Neural cell (in vitro differentiated cells): Measurements from ENCODE around the gene TBCK. TPM values are rescaled to one million over a fixed set of nuclear protein-coding genes. Genes with fewer than 3 reads are reported as not detected.

Experiments
- H2AFZ ChIP-seq: fragments of 200-600, 300-800 bp; sonication (generic), shearing (Covaris generic); 2 replicates; pipeline ENCODE4 v1.6.0; 2014; ENCODE audit warnings: low read depth, mild to moderate bottlenecking, antibody characterized with exemption, low read length, moderate library complexity
- H3F3A ChIP-seq: fragments of 200-600 bp; shearing (Covaris generic); 2 replicates; pipeline ENCODE4 v1.6.1; 2016; ENCODE audit warnings: mild to moderate bottlenecking, moderate library complexity, mixed read lengths, antibody characterized with exemption, low read length; ENCODE audit not compliant: insufficient read depth, poor library complexity, severe bottlenecking
- H3K27ac ChIP-seq: fragments of 200-600, 300-800 bp; sonication (generic), shearing (Covaris generic); 2 replicates; pipeline ENCODE4 v1.5.1; 2014; ENCODE audit warnings: mild to moderate bottlenecking, low read length, moderate library complexity
- H3K27me3 ChIP-seq: fragments of 300-800, 200-600 bp; sonication (generic), shearing (Covaris generic); 2 replicates; pipeline ENCODE4 v1.6.0; 2014; ENCODE audit warnings: mild to moderate bottlenecking, low read depth, low read length, moderate library complexity; ENCODE audit not compliant: insufficient read depth
- H3K36me3 ChIP-seq: fragments of 300-800, 200-600 bp; sonication (generic), shearing (Covaris generic); 2 replicates; pipeline ENCODE4 v1.5.1; 2014; ENCODE audit warnings: mild to moderate bottlenecking, antibody characterized with exemption, low read length, moderate library complexity; ENCODE audit not compliant: insufficient read depth
- H3K4me2 ChIP-seq: fragments of 300-800, 200-600 bp; sonication (generic), shearing (Covaris generic); 2 replicates; pipeline ENCODE4 v1.6.0; 2014; ENCODE audit warnings: mild to moderate bottlenecking, low read length
- H3K4me3 ChIP-seq: fragments of 300-800, 200-600 bp; sonication (generic), shearing (Covaris generic); 2 replicates; pipeline ENCODE4 v1.5.1; 2014; ENCODE audit warnings: mild to moderate bottlenecking, low read length, moderate library complexity
- H3K79me2 ChIP-seq: fragments of 200-600 bp; shearing (Covaris generic); replicated peaks from 2 replicates; pipeline ENCODE4 v1.6.0; 2014; ENCODE audit warnings: mild to moderate bottlenecking, low read length, moderate library complexity; ENCODE audit not compliant: insufficient read depth
- H3K9ac ChIP-seq: fragments of 300-800, 200-600 bp; sonication (generic), shearing (Covaris generic); 2 replicates; pipeline ENCODE4 v1.6.1; 2016; ENCODE audit warnings: mild to moderate bottlenecking, low read length, mixed read lengths
- H3K9me2 ChIP-seq: fragments of 200-600 bp; shearing (Covaris generic); 2 replicates; pipeline ENCODE4 v1.6.1; 2016; ENCODE audit warnings: mild to moderate bottlenecking, low read length, mixed read lengths; ENCODE audit not compliant: insufficient read depth
- H3K9me3 ChIP-seq: fragments of 200-600, 300-800 bp; sonication (generic), shearing (Covaris generic); 2 replicates; pipeline ENCODE4 v1.6.1; 2016; ENCODE audit warnings: mild to moderate bottlenecking, mixed run types, low read length, moderate library complexity, mixed read lengths
- H4K20me1 ChIP-seq: fragments of 200-600 bp; shearing (Covaris generic); 2 replicates; pipeline ENCODE4 v1.6.1; 2016; ENCODE audit warnings: mild to moderate bottlenecking, mixed run types; ENCODE audit not compliant: insufficient read depth
- CTCF ChIP-seq: fragments of 450-650 bp; IDR thresholded peaks from 2 replicates; pipeline ENCODE4 v1.5.1; 2014; ENCODE audit warnings: antibody characterized with exemption, mild to moderate bottlenecking, moderate library complexity; ENCODE audit not compliant: poor library complexity, severe bottlenecking
- EP300 ChIP-seq: fragments of 450-650 bp; conservative IDR thresholded peaks from 2 replicates; pipeline ENCODE4 v1.6.1; 2014; ENCODE audit warnings: antibody characterized with exemption, mild to moderate bottlenecking, moderate library complexity; ENCODE audit not compliant: poor library complexity, severe bottlenecking
- EZH2 ChIP-seq: fragments of 200-600, 300-800 bp; shearing (Covaris generic), sonication (generic); IDR thresholded peaks from 2 replicates; pipeline ENCODE4 v1.6.1; 2014; ENCODE audit warnings: antibody characterized with exemption, low read length, borderline replicate concordance, mild to moderate bottlenecking; ENCODE audit not compliant: insufficient read depth, poor library complexity, severe bottlenecking
- MXI1 ChIP-seq: fragments of 450-650 bp; conservative IDR thresholded peaks from 2 replicates; pipeline ENCODE4 v1.6.1; 2014; ENCODE audit warnings: antibody characterized with exemption, mild to moderate bottlenecking; ENCODE audit not compliant: poor library complexity, severe bottlenecking
- POLR2AphosphoS5 ChIP-seq: IDR thresholded peaks from 2 replicates; pipeline ENCODE4 v1.6.1; 2012
- RAD21 ChIP-seq: fragments of 450-650 bp; conservative IDR thresholded peaks from 2 replicates; pipeline ENCODE4 v1.6.1; 2014; ENCODE audit warnings: antibody characterized with exemption, mild to moderate bottlenecking, moderate library complexity
- REST ChIP-seq: IDR thresholded peaks from 2 replicates; pipeline ENCODE4 v1.6.1; 2012; ENCODE audit warnings: borderline replicate concordance
- SMC3 ChIP-seq: fragments of 450-650 bp; conservative IDR thresholded peaks from 2 replicates; pipeline ENCODE4 v1.6.1; 2014; ENCODE audit warnings: antibody characterized with exemption, mild to moderate bottlenecking, moderate library complexity; ENCODE audit not compliant: poor library complexity
- TAF1 ChIP-seq: IDR thresholded peaks from 2 replicates; pipeline ENCODE4 v1.6.1; 2012; ENCODE audit warnings: low read depth
- polyA plus RNA-seq: library from polyadenylated mRNA; depleted of rRNA; stranded (reverse); fragments of >200 nt; gene quantifications from 2 replicates; pipeline ENCODE4 v1.2.3, GENCODE V29; 2014

Gene TBCK
- polyA plus RNA-seq, 1 donor from 2014 or later = 55.0 TPM

DNA sequence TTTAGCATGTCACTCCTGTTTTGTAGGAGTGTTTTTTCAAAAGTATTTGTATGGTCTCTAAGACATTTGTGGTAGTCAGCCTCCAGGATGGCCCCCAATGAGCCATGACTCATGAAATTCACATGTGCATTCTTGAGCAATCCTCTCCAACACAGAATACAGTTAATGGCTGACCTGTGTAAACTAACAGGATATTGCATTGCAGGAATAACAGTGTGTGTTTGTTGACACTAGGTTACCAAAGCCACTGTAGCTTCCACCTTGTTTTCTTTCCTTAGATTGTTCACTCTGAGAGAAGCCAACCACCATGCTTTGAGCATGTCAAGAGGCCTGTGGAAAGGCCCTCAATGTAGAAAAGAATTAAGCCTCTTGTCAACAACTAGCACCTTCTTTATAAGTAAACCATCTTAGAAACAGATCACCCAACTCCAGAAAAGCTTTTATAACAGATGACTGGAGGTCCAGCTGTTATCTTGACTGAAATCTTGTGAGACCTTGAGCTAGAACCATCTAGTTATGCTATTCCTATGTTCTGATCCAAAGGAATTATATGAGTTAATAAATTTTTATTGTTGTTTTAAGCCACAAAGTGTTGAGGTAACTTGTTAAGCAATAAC is 28.5 kb downstream of the TBCK start:
- Histone ChIP-seq H3F3A (no peaks in the 10 kb centered on the region), H3K4me2 (no peak overlapping the region), H3K27ac (no peak overlapping the region), H3K36me3 (peaks cover 4% of the 10 kb centered on the region), H3K79me2 (no peaks in the 10 kb centered on the region), H3K9me3 (no peaks in the 10 kb centered on the region), H3K9ac (no peak overlapping the region), H3K27me3 (no peaks in the 10 kb centered on the region), H4K20me1 (no peaks in the 10 kb centered on the region), H3K4me3 (no peak overlapping the region), H2AFZ (no peak overlapping the region), H3K9me2 (no peaks in the 10 kb centered on the region)
- TF ChIP-seq CTCF = no peak
- TF ChIP-seq POLR2AphosphoS5 = no peak
- TF ChIP-seq EP300 = no peak
- TF ChIP-seq SMC3 = no peak
- no peak for TF ChIP-seq RAD21
- TF ChIP-seq MXI1 = no peak
- TF ChIP-seq EZH2 = no peak
- no peak for TF ChIP-seq REST
- no peak for TF ChIP-seq TAF1

- Histone ChIP-seq H3K27me3 (no peaks in the 10 kb centered on the region), H3K79me2 (no peaks in the 10 kb centered on the region), H3K36me3 (peaks cover 4% of the 10 kb centered on the region), H3K9me3 (no peaks in the 10 kb centered on the region), H2AFZ (no peak overlapping the region), H4K20me1 (no peaks in the 10 kb centered on the region), H3K9ac (no peak overlapping the region), H3K4me2 (no peak overlapping the region), H3F3A (no peaks in the 10 kb centered on the region), H3K9me2 (no peaks in the 10 kb centered on the region), H3K4me3 (no peak overlapping the region), H3K27ac (no peak overlapping the region)
- TF ChIP-seq EZH2 (no peak), SMC3 (no peak), REST (no peak)
Observed at GRCh38 chr4:106286611-106287010, 29.4 kb downstream of the TBCK start.
